Prostate gland (tissue), 2 donors: ENCODE measurements around the gene SRGAP2B.
"Not testable (repeated sequence)": the region's sequence is repeated elsewhere in the genome, so short reads cannot be mapped to it uniquely, and the experiment has no call there.

Source experiments
- POLR2A ChIP-seq: fragments of 450-650 bp; IDR thresholded peaks from one replicate; pipeline ENCODE4 v1.6.1; 2016; ENCODE audit warnings: antibody characterized with exemption, mild to moderate bottlenecking
- TF ChIP-seq, protein P1 (sequence below), 4 experiments: fragments of 200-600 bp in 2 of 4; fragments of 450-650 bp in 2 of 4; sonication (generic) in 2 of 4; IDR thresholded peaks; 1 replicate in 3 of 4; 2 replicates in 1 of 4; pipeline ENCODE4 v1.5.1; 2016 to 2019; ENCODE audit warnings: antibody characterized with exemption in 4 of 4, mild to moderate bottlenecking in 2 of 4, moderate library complexity in 2 of 4

DNA sequence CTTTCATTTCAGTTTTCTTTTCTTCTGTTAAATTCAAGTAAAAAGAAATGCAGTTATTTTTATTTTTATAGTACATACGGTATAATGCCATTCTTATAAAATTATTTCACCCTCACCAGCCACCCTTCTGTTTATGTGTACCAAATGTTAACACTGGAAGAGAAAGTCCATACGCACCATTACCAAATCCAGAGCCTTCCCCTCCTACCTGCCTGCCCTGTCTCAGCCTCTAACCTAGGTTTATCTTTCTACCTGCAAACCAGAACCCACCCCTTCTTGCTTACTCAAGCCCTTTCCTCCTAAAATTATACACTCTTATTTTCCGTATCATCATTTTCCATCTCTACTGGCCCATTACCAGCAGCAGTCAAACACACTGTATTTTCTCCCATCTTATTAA, 84.5 kb downstream of the SRGAP2B start:
- TF ChIP-seq, protein P1, sequence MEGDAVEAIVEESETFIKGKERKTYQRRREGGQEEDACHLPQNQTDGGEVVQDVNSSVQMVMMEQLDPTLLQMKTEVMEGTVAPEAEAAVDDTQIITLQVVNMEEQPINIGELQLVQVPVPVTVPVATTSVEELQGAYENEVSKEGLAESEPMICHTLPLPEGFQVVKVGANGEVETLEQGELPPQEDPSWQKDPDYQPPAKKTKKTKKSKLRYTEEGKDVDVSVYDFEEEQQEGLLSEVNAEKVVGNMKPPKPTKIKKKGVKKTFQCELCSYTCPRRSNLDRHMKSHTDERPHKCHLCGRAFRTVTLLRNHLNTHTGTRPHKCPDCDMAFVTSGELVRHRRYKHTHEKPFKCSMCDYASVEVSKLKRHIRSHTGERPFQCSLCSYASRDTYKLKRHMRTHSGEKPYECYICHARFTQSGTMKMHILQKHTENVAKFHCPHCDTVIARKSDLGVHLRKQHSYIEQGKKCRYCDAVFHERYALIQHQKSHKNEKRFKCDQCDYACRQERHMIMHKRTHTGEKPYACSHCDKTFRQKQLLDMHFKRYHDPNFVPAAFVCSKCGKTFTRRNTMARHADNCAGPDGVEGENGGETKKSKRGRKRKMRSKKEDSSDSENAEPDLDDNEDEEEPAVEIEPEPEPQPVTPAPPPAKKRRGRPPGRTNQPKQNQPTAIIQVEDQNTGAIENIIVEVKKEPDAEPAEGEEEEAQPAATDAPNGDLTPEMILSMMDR (IDR thresholded peaks at IDR 0.05): not testable (repeated sequence)
- not testable (repeated sequence) for TF ChIP-seq POLR2A
